Fibroblast of peridontal ligament (primary cell): ENCODE results near the gene PPP1R9B.

Source experiments
- DNase-seq: peaks from one replicate; pipeline ENCODE4 v3.0.0-alpha.2; 2010; ENCODE audit errors: extremely low read depth

The PPP1R9B gene

DNA sequence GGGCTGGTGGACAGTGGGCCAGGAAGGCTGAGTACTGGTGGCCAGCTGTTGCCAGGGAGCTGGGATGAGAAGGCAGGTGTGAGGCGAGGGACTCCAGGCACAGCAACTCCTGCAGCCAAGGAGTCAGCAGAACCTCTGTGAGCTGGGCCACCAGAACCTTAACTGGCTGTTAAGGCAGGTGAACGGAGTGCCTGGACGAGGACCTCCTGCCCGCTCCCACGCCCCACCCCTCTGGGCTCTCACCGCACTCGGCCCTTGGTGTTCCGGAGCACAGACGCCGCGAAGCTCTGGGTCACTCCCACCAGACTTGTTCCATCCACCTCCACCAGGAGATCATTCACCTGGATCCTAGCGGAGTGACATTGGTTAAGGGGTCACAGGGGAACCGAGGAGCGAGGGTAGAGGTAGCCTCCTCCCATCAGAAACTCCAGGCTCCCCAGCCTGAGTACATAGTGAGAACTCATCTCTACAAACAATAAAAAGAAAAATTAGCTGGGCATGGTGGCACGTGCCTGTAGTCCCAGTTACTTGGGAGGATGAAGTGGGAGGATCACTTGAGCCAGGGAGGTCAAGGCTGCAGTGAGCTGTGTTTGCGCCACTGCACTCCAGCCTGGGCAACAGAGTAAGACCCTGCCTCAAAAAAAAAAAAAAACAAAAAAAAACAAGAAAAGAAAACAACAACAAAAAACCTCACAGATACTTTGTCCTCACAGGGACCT is 9.3 kb downstream of the PPP1R9B start:
- no peak for DNase-seq

- DNase-seq, result peak; percentile 72
These were observed 10.3 kb downstream of the PPP1R9B start for GRCh38 chr17:50139950-50140885.

GRCh38 chr17:50139185-50139783 is 11.2 kb downstream of the PPP1R9B start:
- no peak for DNase-seq

DNA sequence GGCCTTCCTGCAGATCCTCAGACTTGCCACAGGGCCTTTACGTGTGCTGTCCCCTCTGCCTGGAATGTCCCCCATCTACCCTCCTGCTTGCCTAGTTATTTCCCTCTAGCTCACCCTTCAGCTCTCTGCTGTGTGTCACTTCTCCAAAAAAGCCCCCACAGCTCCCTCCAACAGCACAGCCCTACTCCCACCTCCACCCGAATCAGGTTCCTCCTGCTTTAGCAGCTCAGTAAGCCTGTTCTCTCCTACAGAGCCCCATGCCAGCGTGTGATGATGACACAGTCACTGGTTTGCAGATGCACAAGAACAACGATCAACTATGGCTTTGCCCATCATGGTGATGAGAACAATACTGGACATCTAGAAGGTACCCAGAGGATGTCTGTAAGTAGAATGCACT is 13.4 kb downstream of the PPP1R9B start:
- no peak for DNase-seq

DNA sequence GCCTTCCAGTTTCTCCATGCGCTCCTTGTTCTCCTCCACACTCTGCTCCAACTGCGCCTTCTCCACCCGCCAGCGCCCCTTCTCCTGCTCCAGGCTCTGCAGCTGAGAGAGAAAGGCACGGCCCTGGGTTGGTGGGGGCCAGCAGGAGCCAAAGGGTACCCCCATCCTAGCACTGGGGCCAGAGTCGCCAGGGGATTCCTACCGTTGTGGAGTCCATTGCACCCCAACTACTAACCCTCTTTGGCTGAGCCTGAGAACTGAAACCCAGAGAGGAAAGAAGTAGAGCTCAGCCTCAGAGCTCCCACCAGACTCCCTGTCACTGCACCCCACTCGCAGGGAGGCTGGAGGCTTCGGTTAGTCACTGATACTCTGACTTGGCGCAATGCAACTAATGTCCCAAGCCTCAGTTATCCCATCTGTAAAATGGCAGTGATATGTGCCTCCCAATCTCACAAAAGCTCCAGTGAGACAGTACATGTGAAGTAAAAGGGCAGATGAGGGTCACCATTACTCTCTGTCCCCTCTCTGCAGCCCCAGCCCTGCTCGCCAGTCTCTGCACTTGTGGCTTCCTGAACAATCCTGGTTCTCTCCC is 14.3 kb downstream of the PPP1R9B start:
- DNase-seq, result no peak

- no peak for DNase-seq
These were observed 15.0 kb downstream of the PPP1R9B start for GRCh38 chr17:50135316-50136095.

GRCh38 chr17:50134206-50135110 is 16.0 kb downstream of the PPP1R9B start:
- DNase-seq, result no peak

GRCh38 chr17:50133769-50134099 is 16.7 kb downstream of the PPP1R9B start:
- DNase-seq, result no peak

DNA sequence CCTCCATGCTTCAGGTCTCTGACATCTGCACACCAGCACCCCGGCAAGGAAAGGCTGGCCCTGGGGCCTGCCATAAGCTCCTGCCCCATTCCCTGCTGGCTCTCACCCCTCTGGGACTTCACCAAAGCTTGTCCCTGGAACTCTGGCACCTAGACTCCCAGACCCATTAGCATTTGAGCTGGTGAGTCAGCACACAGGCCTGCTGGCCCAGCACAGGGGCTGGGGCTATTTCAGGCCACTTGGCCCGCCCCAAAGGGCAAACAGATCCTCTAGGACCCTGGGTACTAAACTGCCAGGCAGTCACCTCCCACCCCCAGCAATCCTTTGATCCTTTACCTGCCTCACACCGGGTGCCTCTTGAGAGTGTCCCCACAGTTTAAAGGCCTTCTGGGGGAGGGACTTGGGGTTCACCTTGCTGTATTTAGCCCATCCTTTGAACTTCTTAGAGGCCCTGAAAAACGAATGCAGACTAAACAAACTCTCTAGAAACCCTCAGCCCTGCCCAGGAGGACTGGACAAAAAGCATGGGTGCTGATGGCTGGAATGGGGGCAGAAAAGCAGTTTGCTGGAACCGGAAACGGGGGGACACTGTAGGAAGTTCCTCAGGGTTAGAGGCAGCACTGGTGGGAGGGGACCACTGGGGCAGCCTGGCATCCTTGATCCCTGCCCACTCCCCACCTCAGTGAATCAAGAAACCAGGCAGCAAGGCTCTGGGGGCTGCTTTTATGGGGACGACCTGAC is 17.3 kb downstream of the PPP1R9B start:
- no peak for DNase-seq

GRCh38 chr17:50132104-50132794 is 18.2 kb downstream of the PPP1R9B start:
- no peak for DNase-seq

- no peak for DNase-seq
These were observed 19.7 kb downstream of the PPP1R9B start for GRCh38 chr17:50130559-50131305.

DNA sequence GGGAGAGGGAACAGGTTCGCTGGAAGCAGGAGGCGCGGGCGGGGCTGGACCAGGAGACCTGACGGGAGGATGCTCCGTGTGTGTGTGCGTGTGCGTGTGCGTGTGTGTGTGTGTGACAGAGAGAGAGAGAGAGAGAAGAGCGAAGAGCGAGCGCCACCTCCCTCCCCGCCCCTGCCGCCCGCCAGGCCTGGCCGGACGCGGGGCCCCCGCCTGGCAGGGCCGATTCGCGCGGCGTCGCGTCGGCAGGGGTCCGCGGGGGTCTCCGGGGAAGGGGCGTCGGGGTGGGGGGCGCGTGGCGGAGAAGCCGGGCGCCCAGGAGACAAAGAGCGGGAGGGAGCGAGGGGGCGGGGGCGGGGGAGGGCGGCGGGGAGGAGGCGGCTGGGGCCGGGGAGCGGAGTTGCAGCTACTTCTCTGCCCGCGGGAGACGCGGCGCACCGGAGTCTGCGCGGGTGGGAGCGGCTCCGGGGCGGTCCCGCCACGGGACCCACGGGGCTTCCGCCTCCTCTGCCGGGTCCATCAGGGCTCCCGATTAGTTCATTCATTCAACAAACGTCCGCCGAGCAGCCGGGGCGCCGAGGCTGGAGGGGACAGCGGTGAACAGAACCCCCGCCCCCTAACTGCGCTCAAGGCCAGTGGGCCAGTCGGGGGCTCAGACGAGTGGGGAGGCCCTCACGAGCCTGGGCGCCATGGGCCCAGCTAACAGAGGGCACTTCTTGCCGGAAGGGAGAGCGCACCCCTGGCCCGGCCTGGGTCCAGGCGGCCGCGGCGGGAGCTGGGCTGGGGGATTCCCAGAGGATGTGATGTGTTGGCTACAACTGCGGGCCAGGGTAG is 20.5 kb downstream of the PPP1R9B start, which contains the start of gene SAMD14:
Gene SAMD14, minus strand, starts transcription at position 433 of the 831 bp plus-strand sequence. CDS start 5,201 bp downstream, outside the sequence.
- no peak for DNase-seq

DNA sequence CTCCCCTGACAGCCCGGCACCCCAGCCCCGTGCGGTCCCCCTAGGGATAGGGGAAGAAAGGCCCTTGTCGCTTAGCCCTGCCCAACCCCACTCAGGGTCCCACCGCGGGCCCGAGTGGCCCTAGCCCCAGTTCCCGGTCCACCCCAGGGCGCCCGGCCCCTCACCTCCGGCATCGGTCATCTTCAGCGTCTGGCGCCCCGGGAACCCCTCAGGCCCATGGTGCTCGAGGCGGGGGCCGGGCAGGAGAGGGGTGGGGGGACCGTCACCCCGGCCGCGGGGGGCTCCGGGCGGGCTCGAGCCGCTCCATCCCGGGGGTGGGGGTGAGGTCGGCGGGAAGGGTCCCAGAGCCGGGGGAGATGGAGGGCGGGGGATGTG is 21.1 kb downstream of the PPP1R9B start:
- no peak for DNase-seq

DNA sequence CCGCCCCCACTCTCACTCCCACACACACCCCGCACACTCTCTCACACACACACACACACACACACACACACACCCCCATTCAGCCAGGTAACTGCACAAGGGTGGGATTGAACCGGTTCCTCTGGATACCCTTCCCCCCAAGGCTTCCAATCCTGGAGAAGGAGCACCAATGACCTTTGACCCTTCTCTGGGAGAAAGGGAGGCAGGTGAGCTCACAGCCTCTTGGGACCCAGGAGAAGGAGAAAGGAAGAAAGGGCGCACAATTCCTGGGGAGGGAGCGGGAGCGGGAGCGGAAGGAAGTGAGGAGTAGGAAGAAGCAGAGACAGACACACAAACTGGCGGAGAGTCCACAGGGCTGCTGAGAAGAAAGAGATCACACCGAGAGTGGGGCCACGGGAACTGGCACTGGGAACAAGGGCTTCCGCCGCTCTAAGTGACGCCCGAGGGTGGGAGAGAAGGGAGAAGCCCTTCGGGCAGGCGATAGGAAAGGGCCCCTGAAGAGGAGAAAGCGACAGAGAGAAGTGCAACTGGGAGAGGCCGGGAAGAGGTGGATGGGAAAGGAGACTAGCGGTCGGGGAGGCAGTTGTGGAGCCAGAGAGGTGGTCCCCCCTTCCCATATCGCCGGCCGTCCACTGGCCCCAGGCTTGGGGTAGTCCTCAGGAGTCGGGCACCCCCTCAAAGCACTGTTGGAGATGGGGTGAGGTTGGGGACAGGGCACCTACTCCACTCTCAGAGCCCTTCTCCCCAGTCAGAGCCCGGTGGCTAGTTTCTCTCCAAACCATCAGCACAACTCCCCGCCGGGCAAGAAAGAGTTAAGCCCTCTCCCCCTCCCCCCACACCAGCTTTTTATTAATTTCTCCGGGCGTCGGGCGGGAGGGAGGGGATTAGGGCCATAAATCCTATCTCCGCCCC is 21.8 kb downstream of the PPP1R9B start:
- DNase-seq, result no peak

GRCh38 chr17:50127697-50128361 is 22.6 kb downstream of the PPP1R9B start:
- DNase-seq, result no peak
